ENCODE data around the gene LMF1. TPM values are rescaled to one million over a fixed set of nuclear protein-coding genes. Genes with fewer than 3 reads are reported as not detected.

LMF1 gene
- total RNA-seq, 2 experiments from 2014 or later, result 17.0 to 31.4 TPM

DNA sequence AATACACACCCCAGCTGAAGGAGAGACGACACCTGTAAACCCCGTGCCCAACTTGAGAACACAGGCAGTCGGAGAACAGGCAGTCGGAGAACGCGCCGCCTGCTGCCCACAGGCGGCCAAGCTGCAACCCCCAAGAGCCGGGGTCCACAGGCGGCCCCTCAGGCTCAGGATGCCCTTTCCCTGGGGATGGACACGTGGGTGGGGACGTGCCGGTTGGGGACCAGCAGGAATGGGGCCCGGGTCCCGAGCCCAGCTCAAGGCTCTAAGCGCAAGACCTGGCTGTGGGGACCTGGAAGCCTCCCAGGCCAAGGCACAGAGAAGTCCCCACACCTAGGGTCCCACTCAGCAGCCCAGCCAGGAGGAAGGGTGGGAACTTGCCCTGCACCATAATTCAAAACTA is 90.8 kb downstream of the LMF1 start:
- no peak for DNase-seq (ENCODE audit: low spot score)
- Histone ChIP-seq H3K4me1 (ENCODE audit: insufficient read depth, low read length, poor library complexity, severe bottlenecking) (peaks cover 2% of the 10 kb centered on the region), H4K20me1 (ENCODE audit: insufficient read depth, low read length) (no peaks in the 10 kb centered on the region), H3K9me2 (ENCODE audit: insufficient read depth, low read length) (no peaks in the 10 kb centered on the region), H3K4me2 (ENCODE audit: low read length) (no peak overlapping the region), H3K36me3 (ENCODE audit: insufficient read depth, low read length) (no peaks in the 10 kb centered on the region), H3K9me3 (ENCODE audit: low read length) (peaks cover 12% of the 10 kb centered on the region; the same call in 1 of the 2 replicates), H3K4me3 (ENCODE audit: low read depth, low read length, poor library complexity, severe bottlenecking) (no peak overlapping the region), H3K27ac (ENCODE audit: low read depth, low read length, poor library complexity, severe bottlenecking) (no peak overlapping the region), H2AFZ (ENCODE audit: low read length) (no peak overlapping the region), H3K79me2 (ENCODE audit: insufficient read depth, low read depth, low read length) (no peaks in the 10 kb centered on the region)
- CTCF ChIA-PET (ENCODE audit: unreplicated experiment), result no interaction called here
- intact Hi-C loops (cut with micrococcal nuclease; ENCODE audit: unreplicated experiment), result no loop called here
- BruUV-seq (replicated peaks), result no TSS peak
- POLR2A ChIA-PET, result no interaction called here
- TF ChIP-seq EZH2phosphoT487 (IDR thresholded peaks at IDR 0.05; ENCODE audit: borderline replicate concordance, low read depth, low read length), result no peak
- TF ChIP-seq, protein P1, sequence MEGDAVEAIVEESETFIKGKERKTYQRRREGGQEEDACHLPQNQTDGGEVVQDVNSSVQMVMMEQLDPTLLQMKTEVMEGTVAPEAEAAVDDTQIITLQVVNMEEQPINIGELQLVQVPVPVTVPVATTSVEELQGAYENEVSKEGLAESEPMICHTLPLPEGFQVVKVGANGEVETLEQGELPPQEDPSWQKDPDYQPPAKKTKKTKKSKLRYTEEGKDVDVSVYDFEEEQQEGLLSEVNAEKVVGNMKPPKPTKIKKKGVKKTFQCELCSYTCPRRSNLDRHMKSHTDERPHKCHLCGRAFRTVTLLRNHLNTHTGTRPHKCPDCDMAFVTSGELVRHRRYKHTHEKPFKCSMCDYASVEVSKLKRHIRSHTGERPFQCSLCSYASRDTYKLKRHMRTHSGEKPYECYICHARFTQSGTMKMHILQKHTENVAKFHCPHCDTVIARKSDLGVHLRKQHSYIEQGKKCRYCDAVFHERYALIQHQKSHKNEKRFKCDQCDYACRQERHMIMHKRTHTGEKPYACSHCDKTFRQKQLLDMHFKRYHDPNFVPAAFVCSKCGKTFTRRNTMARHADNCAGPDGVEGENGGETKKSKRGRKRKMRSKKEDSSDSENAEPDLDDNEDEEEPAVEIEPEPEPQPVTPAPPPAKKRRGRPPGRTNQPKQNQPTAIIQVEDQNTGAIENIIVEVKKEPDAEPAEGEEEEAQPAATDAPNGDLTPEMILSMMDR (conservative IDR thresholded peaks at IDR 0.05; ENCODE audit: low read length), result no peak

DNA sequence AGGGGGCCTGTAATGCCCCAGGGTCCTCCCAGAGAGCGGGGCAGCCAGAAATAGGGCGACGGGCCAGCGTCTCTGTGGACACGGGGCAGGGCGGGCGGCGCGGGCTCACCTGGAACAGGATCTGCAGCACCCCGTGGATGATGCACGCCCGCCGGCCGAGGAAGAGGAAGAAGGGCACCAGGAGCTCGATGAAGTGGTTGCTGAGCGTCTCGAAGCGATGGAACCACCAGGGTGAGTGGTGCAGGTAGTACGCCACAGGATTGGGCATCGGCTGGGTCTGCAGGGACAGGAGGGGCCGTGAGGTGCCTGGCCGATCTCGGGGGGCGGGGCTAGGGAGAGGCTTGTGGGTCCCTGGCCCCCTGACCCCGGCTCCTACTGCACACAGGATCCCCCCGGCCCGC is 91.3 kb downstream of the LMF1 start:
- no peaks in the 10 kb centered on the region for H3K36me3 ChIP-seq (ENCODE audit: insufficient read depth, low read length)
- intact Hi-C loops (cut with micrococcal nuclease; ENCODE audit: unreplicated experiment), result no loop called here
- TF ChIP-seq, protein P1 (conservative IDR thresholded peaks at IDR 0.05; ENCODE audit: low read length), result no peak
- no peak for TF ChIP-seq EZH2phosphoT487 (IDR thresholded peaks at IDR 0.05; ENCODE audit: borderline replicate concordance, low read depth, low read length)
- peaks cover 11% of the 10 kb centered on the region; the same call in 1 of the 2 replicates for H3K9me3 ChIP-seq (ENCODE audit: low read length)
- H3K4me1 ChIP-seq (ENCODE audit: insufficient read depth, low read length, poor library complexity, severe bottlenecking), result peaks cover 2% of the 10 kb centered on the region
- CTCF ChIA-PET (ENCODE audit: unreplicated experiment), result no interaction called here
- no peak for DNase-seq (ENCODE audit: low spot score)
- H3K9me2 ChIP-seq (ENCODE audit: insufficient read depth, low read length), result no peaks in the 10 kb centered on the region
- H3K4me3 ChIP-seq (ENCODE audit: low read depth, low read length, poor library complexity, severe bottlenecking), result no peak overlapping the region
- H3K27ac ChIP-seq (ENCODE audit: low read depth, low read length, poor library complexity, severe bottlenecking), result no peak overlapping the region
- H4K20me1 ChIP-seq (ENCODE audit: insufficient read depth, low read length), result no peaks in the 10 kb centered on the region
- H3K79me2 ChIP-seq (ENCODE audit: insufficient read depth, low read depth, low read length), result no peaks in the 10 kb centered on the region
- no TSS peak for BruUV-seq (replicated peaks)
- POLR2A ChIA-PET, result no interaction called here
- no peak overlapping the region for H3K4me2 ChIP-seq (ENCODE audit: low read length)
- H2AFZ ChIP-seq (ENCODE audit: low read length), result no peak overlapping the region

DNA sequence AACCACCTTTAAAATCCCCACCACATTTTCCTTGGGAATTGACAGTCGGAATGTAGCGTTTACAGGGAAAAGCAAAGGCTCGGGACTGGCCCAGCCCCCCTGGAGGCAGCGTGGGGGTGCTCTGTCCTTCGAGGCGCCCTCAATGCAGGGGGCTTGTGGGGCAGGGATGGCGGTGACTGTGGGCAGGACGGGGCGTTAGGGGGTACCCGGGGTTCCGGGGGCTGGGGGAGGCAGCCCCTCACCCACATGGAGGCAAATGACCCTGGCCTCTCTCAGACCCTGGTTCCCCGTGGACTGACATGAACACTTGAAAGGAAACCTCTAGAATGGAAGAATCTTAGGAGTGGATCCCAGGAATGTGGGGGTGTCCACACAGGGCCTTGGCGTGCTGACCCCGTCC is 91.9 kb downstream of the LMF1 start:
- no peak overlapping the region for H3K4me3 ChIP-seq (ENCODE audit: low read depth, low read length, poor library complexity, severe bottlenecking)
- no peaks in the 10 kb centered on the region for H3K36me3 ChIP-seq (ENCODE audit: insufficient read depth, low read length)
- DNase-seq (ENCODE audit: low spot score), result no peak
- ChIA-PET POLR2A (no interaction called here), CTCF (ENCODE audit: unreplicated experiment) (no interaction called here)
- H2AFZ ChIP-seq (ENCODE audit: low read length), result no peak overlapping the region
- H3K79me2 ChIP-seq (ENCODE audit: insufficient read depth, low read depth, low read length), result no peaks in the 10 kb centered on the region
- no peaks in the 10 kb centered on the region for H4K20me1 ChIP-seq (ENCODE audit: insufficient read depth, low read length)
- intact Hi-C loops (cut with micrococcal nuclease; ENCODE audit: unreplicated experiment), result no loop called here
- peaks cover 2% of the 10 kb centered on the region for H3K4me1 ChIP-seq (ENCODE audit: insufficient read depth, low read length, poor library complexity, severe bottlenecking)
- BruUV-seq (replicated peaks), result no TSS peak
- H3K4me2 ChIP-seq (ENCODE audit: low read length), result no peak overlapping the region
- TF ChIP-seq, protein P1 (conservative IDR thresholded peaks at IDR 0.05; ENCODE audit: low read length), result no peak
- no peak for TF ChIP-seq EZH2phosphoT487 (IDR thresholded peaks at IDR 0.05; ENCODE audit: borderline replicate concordance, low read depth, low read length)
- H3K9me2 ChIP-seq (ENCODE audit: insufficient read depth, low read length), result no peaks in the 10 kb centered on the region
- no peak overlapping the region for H3K27ac ChIP-seq (ENCODE audit: low read depth, low read length, poor library complexity, severe bottlenecking)
- peaks cover 6% of the 10 kb centered on the region; the same call in 1 of the 2 replicates for H3K9me3 ChIP-seq (ENCODE audit: low read length)

Measured in OCI-LY7 (cell line).